ENCODE data around the gene TRIP4.

The TRIP4 gene

GRCh38 chr15:64452988-64453688, 65.5 kb downstream of the TRIP4 start:
- DNase-seq, result no peak

DNA sequence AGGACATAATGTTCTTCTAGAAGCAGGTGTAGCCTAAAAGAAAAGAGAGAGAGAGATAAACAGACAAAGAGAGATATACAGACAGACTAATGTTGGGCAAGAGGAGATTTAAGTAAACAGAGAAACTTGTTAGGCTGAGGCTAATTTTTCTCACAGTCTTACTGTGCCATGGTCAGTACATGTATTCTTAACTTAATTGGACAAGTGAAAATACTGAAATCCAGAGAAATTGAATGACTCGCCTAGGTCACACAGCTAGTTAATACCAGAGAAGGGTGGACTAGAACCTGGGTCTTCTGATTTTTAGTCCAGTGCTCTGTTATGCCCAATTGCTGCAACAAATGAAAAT, 66.0 kb downstream of the TRIP4 start:
- DNase-seq, result no peak

- DNase-seq, result no peak
Observed at GRCh38 chr15:64454282-64454681, 66.6 kb downstream of the TRIP4 start.

DNA sequence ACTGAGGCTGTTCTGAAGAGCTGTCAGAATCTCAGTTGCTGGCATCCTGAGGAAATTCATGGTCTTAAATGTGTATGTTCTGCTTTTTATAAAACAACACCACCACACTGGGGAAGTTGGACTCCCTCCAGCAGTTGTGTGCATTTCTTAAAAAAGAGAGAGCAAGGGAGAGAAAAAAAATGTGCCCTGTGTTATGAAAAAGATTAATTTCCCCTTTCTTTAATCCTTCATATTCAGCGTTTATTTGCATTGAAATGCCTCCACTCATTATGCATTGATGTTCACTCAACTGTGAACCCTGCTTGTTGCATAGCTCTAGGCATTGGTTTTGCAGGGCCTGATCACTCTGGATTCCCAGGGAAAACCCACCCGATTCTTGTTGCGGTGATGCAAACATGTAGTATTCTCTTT, 68.3 kb downstream of the TRIP4 start:
- DNase-seq, result no peak

GRCh38 chr15:64456634-64457108, 69.0 kb downstream of the TRIP4 start:
- no peak for DNase-seq

- no peak for DNase-seq
Observed at GRCh38 chr15:64459066-64459781, 71.6 kb downstream of the TRIP4 start.

DNA sequence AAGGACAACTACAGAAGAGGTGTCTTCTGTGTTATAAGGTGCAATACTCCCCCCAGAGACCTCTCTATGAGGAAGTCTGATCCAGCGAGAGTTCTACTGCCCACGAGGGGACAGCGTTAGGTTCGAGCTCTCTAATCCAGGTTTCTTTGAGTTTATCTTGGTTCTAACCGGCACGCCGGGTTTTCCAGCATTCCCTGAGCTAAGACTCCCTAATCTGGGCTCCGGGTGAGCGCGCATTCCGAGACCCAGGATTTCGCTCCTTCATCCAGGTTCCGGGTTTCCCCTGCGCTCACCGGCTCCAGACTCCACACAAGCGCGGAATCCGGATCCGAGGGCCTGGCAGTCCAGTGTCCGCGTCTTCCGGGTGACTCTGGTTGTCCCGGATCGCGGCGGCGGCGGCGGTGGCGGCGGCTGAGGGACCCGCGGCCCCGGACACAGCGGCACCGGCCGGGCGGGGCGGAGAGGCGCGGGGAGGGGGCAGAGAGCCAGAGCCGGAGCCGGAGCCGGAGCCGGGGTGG, 72.6 kb downstream of the TRIP4 start, which contains the start of gene ZNF609:
ZNF609 (plus strand) TSS at position 373 of the 518 bp plus-strand sequence. CDS start 38,842 bp downstream, outside the sequence.
- DNase-seq, result peak; percentile 90

- peak; percentile 19 for DNase-seq
Observed at GRCh38 chr15:64460724-64461720, 73.4 kb downstream of the TRIP4 start.

DNA sequence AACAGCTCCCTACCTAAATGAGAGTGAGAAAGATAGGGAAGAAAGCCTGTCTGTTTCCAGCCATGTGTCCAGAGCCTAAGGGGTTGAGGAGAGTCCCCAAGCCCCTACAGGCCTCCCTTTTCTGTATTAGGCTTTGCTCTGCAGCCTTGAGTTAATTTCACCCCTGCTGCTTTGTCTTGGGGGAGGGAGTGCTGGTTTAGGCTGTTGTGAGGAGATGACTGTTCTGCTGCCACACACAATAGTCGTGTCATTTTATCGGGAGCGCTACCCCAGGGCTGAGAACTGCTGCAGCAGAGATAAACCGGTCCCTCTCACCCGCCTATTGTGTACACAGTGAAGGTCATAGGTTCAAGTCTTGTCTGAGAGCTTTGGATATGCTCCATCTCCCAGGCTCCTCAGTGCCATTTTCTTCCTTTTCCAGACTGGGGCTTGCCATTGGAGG, 74.1 kb downstream of the TRIP4 start:
- DNase-seq, result no peak

GRCh38 chr15:64462492-64462891, 74.9 kb downstream of the TRIP4 start:
- DNase-seq, result no peak

GRCh38 chr15:64464276-64465005, 76.8 kb downstream of the TRIP4 start:
- no peak for DNase-seq

- no peak for DNase-seq
Observed at GRCh38 chr15:64466408-64467141, 78.9 kb downstream of the TRIP4 start.

- DNase-seq, result no peak
Observed at GRCh38 chr15:64472161-64472560, 84.5 kb downstream of the TRIP4 start.

DNA sequence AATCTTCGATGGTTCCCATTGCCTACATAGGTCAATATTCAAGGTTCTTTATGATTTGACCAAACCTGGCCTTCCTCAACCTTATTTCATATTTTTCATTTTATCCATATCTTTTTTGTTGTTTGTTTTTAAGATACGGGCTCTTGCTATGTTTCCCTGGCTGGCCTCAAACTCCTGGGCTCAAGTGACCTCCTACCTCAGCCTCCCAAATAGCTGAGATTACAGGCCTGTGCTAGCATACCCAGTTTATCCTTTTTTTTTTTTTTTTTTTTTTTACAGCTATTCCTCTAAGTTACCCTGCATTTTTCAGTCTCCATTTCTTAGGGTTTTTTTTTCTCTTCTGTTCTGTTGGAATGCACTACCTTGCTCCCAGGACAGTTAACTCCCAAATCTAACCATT, 87.2 kb downstream of the TRIP4 start:
- DNase-seq, result no peak

DNA sequence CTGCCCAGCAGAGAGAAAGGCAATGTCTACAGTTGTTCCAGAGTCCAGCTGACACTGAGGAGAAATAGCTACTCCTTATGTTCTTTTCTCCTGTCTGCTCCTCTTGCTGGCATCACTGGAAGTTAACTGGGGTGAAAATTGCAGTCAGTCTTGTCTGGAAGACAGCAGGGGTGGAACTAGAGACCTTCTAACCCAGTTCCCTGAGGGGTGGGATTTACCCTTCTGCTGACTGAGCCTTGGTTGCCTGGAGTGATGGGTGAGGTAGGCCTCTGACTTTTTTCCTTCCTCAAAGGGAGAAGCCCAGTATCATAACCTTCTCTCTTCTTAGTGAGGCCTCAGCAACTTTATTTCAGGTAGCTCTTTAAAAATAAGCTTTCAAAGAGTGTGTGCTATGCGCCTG, 88.9 kb downstream of the TRIP4 start:
- no peak for DNase-seq

DNA sequence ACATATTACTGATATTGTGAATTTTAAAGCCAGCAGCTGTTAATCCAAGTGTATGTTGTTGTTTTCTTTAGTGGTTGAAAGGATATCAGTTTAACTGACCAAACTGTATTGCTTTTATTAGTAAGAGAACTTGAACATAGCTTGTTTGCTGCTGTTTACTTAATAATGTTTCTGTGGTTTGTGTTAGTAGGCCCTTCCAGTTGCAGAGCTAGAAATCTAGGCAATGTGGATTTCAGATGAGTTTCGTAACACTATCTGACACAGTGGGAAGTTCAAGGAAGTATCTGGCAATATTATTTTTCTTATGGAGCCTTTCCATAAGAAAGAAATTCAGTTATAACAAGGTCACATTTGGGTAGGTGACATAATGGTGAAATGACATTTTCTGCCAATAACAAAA, 91.2 kb downstream of the TRIP4 start:
- DNase-seq, result no peak

GRCh38 chr15:64480891-64481290, 93.3 kb downstream of the TRIP4 start:
- no peak for DNase-seq

GRCh38 chr15:64483749-64484148, 96.1 kb downstream of the TRIP4 start:
- no peak for DNase-seq

DNA sequence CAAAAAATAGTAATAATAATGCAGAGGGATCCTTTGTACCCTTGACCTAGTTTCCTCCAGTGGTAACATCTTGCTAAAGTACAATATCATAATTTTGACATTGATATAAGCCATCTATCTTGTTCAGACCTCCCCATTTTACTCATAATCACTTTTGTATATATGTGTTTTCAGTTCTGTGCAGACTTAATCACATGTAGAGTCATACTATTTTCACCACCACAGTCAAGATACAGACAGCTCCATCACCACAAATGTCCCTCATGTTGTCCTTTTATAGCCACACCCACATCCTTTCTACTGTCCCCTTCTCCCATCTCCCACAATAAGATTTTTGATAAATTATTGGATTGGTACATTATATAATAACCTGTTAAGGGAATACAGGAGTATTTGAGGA, 98.2 kb downstream of the TRIP4 start:
- no peak for DNase-seq

GRCh38 chr15:64490598-64491259, 103.1 kb downstream of the TRIP4 start:
- DNase-seq, result no peak

- DNase-seq, result no peak
Observed at GRCh38 chr15:64493641-64494040, 106.0 kb downstream of the TRIP4 start.

Measured in T-helper 9 cell (primary cell).